H9 (cell line): ENCODE results near the gene CDAN1. TPM values are rescaled to one million over a fixed set of nuclear protein-coding genes. Genes with fewer than 3 reads are reported as not detected.

Source experiments
- DNase-seq: peaks from one replicate; pipeline ENCODE4 v3.0.0-alpha.2; 2017
- H2AFZ ChIP-seq: one replicate; pipeline ENCODE4 v1.6.1; 2013; ENCODE audit warnings: mild to moderate bottlenecking, low read length, control low read depth, moderate library complexity
- H2AK5ac ChIP-seq: 2 replicates; pipeline ENCODE4 v1.6.1; 2013; ENCODE audit warnings: low read length, control low read depth, mixed read lengths; ENCODE audit not compliant: insufficient read length
- H2BK120ac ChIP-seq: one replicate; pipeline ENCODE4 v1.6.1; 2013; ENCODE audit warnings: low read depth, mild to moderate bottlenecking, low read length, control low read depth, inconsistent platforms; ENCODE audit not compliant: poor library complexity, severe bottlenecking
- H2BK12ac ChIP-seq: 2 replicates; pipeline ENCODE4 v1.6.1; 2013; ENCODE audit warnings: low read length, control low read depth, mixed read lengths, low read depth; ENCODE audit not compliant: insufficient read length
- H2BK15ac ChIP-seq: 2 replicates; pipeline ENCODE4 v1.6.1; 2013; ENCODE audit warnings: low read depth, low read length, control low read depth
- H2BK20ac ChIP-seq: one replicate; pipeline ENCODE4 v1.6.1; 2013; ENCODE audit warnings: low read depth, mild to moderate bottlenecking, low read length, control low read depth, inconsistent platforms; ENCODE audit not compliant: poor library complexity, severe bottlenecking
- H2BK5ac ChIP-seq: 2 replicates; pipeline ENCODE4 v1.6.1; 2013; ENCODE audit warnings: low read length, control low read depth, mixed read lengths; ENCODE audit not compliant: insufficient read length
- H3K14ac ChIP-seq: 2 replicates; pipeline ENCODE4 v1.6.1; 2013; ENCODE audit warnings: low read length, control low read depth; ENCODE audit not compliant: insufficient read depth
- H3K18ac ChIP-seq: 2 replicates; pipeline ENCODE4 v1.6.1; 2013; ENCODE audit warnings: low read depth, mild to moderate bottlenecking, mixed read lengths, low read length, control low read depth; ENCODE audit not compliant: insufficient read length
- H3K23ac ChIP-seq: 2 replicates; pipeline ENCODE4 v1.6.1; 2013; ENCODE audit warnings: low read length, control low read depth, mixed read lengths, low read depth; ENCODE audit not compliant: insufficient read length
- H3K23me2 ChIP-seq: 2 replicates; pipeline ENCODE4 v1.6.1; 2013; ENCODE audit warnings: low read depth, mild to moderate bottlenecking, mixed read lengths, low read length, control low read depth; ENCODE audit not compliant: insufficient read length, poor library complexity, severe bottlenecking
- H3K27ac ChIP-seq: 2 replicates; pipeline ENCODE4 v1.5.1; 2013; ENCODE audit warnings: low read length, control low read depth, mixed read lengths, low read depth; ENCODE audit not compliant: insufficient read length
- H3K27me3 ChIP-seq: 2 replicates; pipeline ENCODE4 v1.6.1; 2013; ENCODE audit warnings: low read length, control low read depth, inconsistent platforms; ENCODE audit not compliant: insufficient read depth
- H3K4ac ChIP-seq: 2 replicates; pipeline ENCODE4 v1.6.1; 2013; ENCODE audit warnings: low read depth, mild to moderate bottlenecking, control low read depth, inconsistent platforms, low read length, moderate library complexity
- H3K4me1 ChIP-seq: 2 replicates; pipeline ENCODE4 v1.6.1; 2013; ENCODE audit warnings: low read length, control low read depth, inconsistent platforms; ENCODE audit not compliant: insufficient read depth
- H3K4me2 ChIP-seq: 2 replicates; pipeline ENCODE4 v1.6.1; 2013; ENCODE audit warnings: low read length, control low read depth, mixed read lengths; ENCODE audit not compliant: insufficient read length, insufficient read depth
- H3K56ac ChIP-seq: 2 replicates; pipeline ENCODE4 v1.6.1; 2013; ENCODE audit warnings: low read depth, mild to moderate bottlenecking, mixed read lengths, low read length, control low read depth; ENCODE audit not compliant: insufficient read length
- H3K79me1 ChIP-seq: 2 replicates; pipeline ENCODE4 v1.6.1; 2013; ENCODE audit warnings: low read depth, mild to moderate bottlenecking, moderate library complexity, low read length, control low read depth, inconsistent platforms; ENCODE audit not compliant: insufficient read depth, poor library complexity, severe bottlenecking
- H3K79me2 ChIP-seq: 2 replicates; pipeline ENCODE4 v1.6.1; 2013; ENCODE audit warnings: low read length, control low read depth, inconsistent platforms; ENCODE audit not compliant: insufficient read depth
- H3K9ac ChIP-seq: 2 replicates; pipeline ENCODE4 v1.6.1; 2013; ENCODE audit warnings: low read length, control low read depth, mixed read lengths; ENCODE audit not compliant: insufficient read length; ENCODE audit errors: extremely low read depth
- H3K9me3 ChIP-seq: one replicate; pipeline ENCODE4 v1.6.1; 2013; ENCODE audit warnings: low read depth, low read length, inconsistent platforms; ENCODE audit not compliant: control insufficient read depth
- H3T11ph ChIP-seq: one replicate; pipeline ENCODE4 v1.6.1; 2013; ENCODE audit warnings: mild to moderate bottlenecking, low read length, control low read depth, inconsistent platforms
- H4K20me1 ChIP-seq: one replicate; pipeline ENCODE4 v1.6.1; 2013; ENCODE audit not compliant: control insufficient read depth, insufficient read length, insufficient read depth
- H4K5ac ChIP-seq: 2 replicates; pipeline ENCODE4 v1.6.1; 2013; ENCODE audit warnings: low read depth, mild to moderate bottlenecking, mixed read lengths, low read length, control low read depth; ENCODE audit not compliant: insufficient read length
- H4K8ac ChIP-seq: replicated peaks from 2 replicates; pipeline ENCODE4 v1.6.1; 2013; ENCODE audit warnings: low read length, control low read depth, mixed read lengths, low read depth; ENCODE audit not compliant: insufficient read length
- H4K91ac ChIP-seq: 2 replicates; pipeline ENCODE4 v1.6.1; 2013; ENCODE audit warnings: low read depth, mild to moderate bottlenecking, moderate library complexity, mixed read lengths, low read length, control low read depth; ENCODE audit not compliant: insufficient read length
- H3K27ac Mint-ChIP-seq, 3 experiments: 2 replicates in 2 of 3; 3 replicates in 1 of 3; pipeline ENCODE4 v1.8.0; 2020 to 2021; ENCODE audit warnings: mixed read lengths in 3 of 3, mild to moderate bottlenecking in 1 of 3, moderate library complexity in 1 of 3
- H3K27me3 Mint-ChIP-seq: 2 replicates; pipeline ENCODE4 v1.8.0; 2021; ENCODE audit warnings: low read depth, mild to moderate bottlenecking, moderate library complexity, mixed read lengths
- H3K36me3 Mint-ChIP-seq, 3 experiments: 2 replicates in 2 of 3; 3 replicates in 1 of 3; pipeline ENCODE4 v1.8.0; 2020 to 2021; ENCODE audit warnings: low read depth in 3 of 3, mixed read lengths in 3 of 3; ENCODE audit not compliant: insufficient read depth in 1 of 3
- H3K4me1 Mint-ChIP-seq, 2 experiments: 2 replicates each; pipeline ENCODE4 v1.8.0; 2020; ENCODE audit warnings: mixed read lengths in 2 of 2
- H3K4me3 Mint-ChIP-seq, 2 experiments: 2 replicates in 1 of 2; 3 replicates in 1 of 2; pipeline ENCODE4 v1.8.0; 2020 to 2021; ENCODE audit warnings: mild to moderate bottlenecking in 2 of 2, mixed read lengths in 2 of 2, moderate library complexity in 1 of 2
- H3K9me3 Mint-ChIP-seq, 2 experiments: 2 replicates in 1 of 2; 3 replicates in 1 of 2; pipeline ENCODE4 v1.8.0; 2020; ENCODE audit warnings: mild to moderate bottlenecking in 2 of 2, mixed read lengths in 2 of 2, moderate library complexity in 1 of 2
- WGBS: extraction: QIAGEN DNeasy Blood & Tissue Kit; methylation state at CpG from one replicate; pipeline ENCODE4 v1.1.7; 2013; ENCODE audit warnings: missing lambda C conversion rate, low lambda C conversion rate, mixed read lengths; ENCODE audit not compliant: insufficient read length; ENCODE audit errors: extremely low coverage; 5-methylcytosine and 5-hydroxymethylcytosine counted together
- total RNA-seq: library from RNA; stranded (reverse); gene quantifications from 2 replicates; pipeline ENCODE4 v1.2.1, GENCODE V29; 2021
- TF ChIP-seq, protein P1 (sequence below): fragments of 200-600 bp; sonication (generic); conservative IDR thresholded peaks from 3 replicates; pipeline ENCODE4 v1.8.0; 2021; ENCODE audit warnings: antibody characterized with exemption, mild to moderate bottlenecking

CDAN1 gene
- total RNA-seq, 1 experiment from 2014 or later: 20.4 TPM

DNA sequence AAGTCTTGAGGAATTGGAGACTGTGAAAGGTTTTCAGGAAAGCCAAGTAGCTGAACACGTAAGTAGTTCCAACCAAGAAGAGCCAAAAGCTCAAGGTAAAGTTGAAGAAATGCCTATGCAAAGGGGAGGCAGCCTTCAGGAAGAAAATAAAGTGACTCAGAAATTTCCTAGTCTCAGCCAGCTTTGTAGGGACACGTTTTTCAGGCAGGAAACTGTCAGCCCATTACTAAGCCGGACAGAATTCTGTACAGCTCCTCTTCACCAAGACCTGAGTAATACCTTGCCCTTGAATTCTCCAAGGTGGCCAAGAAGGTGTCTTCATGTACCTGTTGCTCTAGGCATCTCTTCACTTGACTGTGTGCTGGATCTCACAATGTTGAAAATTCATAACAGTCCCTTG is 48.6 kb downstream of the CDAN1 start:
- H4K5ac ChIP-seq: no peak overlapping the region
- H3K4me1 ChIP-seq: no peaks in the 10 kb centered on the region
- H3K79me2 ChIP-seq: no peaks in the 10 kb centered on the region
- H3K27ac ChIP-seq: no peak overlapping the region
- H3K56ac ChIP-seq: no peak overlapping the region
- Mint-ChIP-seq H3K9me3 (no peaks in the 10 kb centered on the region), H3K27ac (no peak overlapping the region), H3K4me3 (no peak overlapping the region), H3K36me3 (peaks cover 0 to 13% (median 5%) of the 10 kb centered on the region in 3 experiments; a peak in 5 of 7 replicates), H3K4me1 (no peaks in the 10 kb centered on the region), H3K27me3 (no peaks in the 10 kb centered on the region)
- H3K79me1 ChIP-seq: no peaks in the 10 kb centered on the region
- H3K14ac ChIP-seq: no peak overlapping the region
- DNase-seq: no peak
- no peaks in the 10 kb centered on the region for H3K27me3 ChIP-seq
- H2BK12ac ChIP-seq: no peak overlapping the region
- no peak overlapping the region for H3K4ac ChIP-seq
- no peaks in the 10 kb centered on the region for H3K9me3 ChIP-seq
- H3K23ac ChIP-seq: no peak overlapping the region
- H3K4me2 ChIP-seq: no peak overlapping the region
- H3T11ph ChIP-seq: no peak overlapping the region
- no peaks in the 10 kb centered on the region for H4K20me1 ChIP-seq
- no peak overlapping the region for H2AK5ac ChIP-seq
- H3K23me2 ChIP-seq: no peaks in the 10 kb centered on the region
- WGBS: no CpG with 5 or more reads among the region's 3 CpGs
- H4K8ac ChIP-seq: no peak overlapping the region
- no peak overlapping the region for H3K18ac ChIP-seq
- no peak overlapping the region for H2AFZ ChIP-seq
- no peak overlapping the region for H2BK120ac ChIP-seq
- no peak overlapping the region for H3K9ac ChIP-seq
- TF ChIP-seq, protein P1, sequence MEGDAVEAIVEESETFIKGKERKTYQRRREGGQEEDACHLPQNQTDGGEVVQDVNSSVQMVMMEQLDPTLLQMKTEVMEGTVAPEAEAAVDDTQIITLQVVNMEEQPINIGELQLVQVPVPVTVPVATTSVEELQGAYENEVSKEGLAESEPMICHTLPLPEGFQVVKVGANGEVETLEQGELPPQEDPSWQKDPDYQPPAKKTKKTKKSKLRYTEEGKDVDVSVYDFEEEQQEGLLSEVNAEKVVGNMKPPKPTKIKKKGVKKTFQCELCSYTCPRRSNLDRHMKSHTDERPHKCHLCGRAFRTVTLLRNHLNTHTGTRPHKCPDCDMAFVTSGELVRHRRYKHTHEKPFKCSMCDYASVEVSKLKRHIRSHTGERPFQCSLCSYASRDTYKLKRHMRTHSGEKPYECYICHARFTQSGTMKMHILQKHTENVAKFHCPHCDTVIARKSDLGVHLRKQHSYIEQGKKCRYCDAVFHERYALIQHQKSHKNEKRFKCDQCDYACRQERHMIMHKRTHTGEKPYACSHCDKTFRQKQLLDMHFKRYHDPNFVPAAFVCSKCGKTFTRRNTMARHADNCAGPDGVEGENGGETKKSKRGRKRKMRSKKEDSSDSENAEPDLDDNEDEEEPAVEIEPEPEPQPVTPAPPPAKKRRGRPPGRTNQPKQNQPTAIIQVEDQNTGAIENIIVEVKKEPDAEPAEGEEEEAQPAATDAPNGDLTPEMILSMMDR: no peak
- H4K91ac ChIP-seq: no peak overlapping the region
- H2BK20ac ChIP-seq: no peak overlapping the region
- H2BK15ac ChIP-seq: no peak overlapping the region
- H2BK5ac ChIP-seq: no peak overlapping the region
